Stimulated activated CD4-positive, alpha-beta T cell treated with anti-CD3 and anti-CD28 coated beads, TNF-alpha, amount 100 ng/mL, for 4 hours (primary cell): ENCODE data around the gene ROPN1B.

Experiments used
- DNase-seq, 3 experiments: peaks; one replicate each; pipeline ENCODE4 v3.0.0-alpha.2; 2020; ENCODE audit warnings: low read depth in 3 of 3

ROPN1B gene

GRCh38 chr3:126028096-126028495 is 59.1 kb downstream of the ROPN1B start:
- no peak for DNase-seq

DNA sequence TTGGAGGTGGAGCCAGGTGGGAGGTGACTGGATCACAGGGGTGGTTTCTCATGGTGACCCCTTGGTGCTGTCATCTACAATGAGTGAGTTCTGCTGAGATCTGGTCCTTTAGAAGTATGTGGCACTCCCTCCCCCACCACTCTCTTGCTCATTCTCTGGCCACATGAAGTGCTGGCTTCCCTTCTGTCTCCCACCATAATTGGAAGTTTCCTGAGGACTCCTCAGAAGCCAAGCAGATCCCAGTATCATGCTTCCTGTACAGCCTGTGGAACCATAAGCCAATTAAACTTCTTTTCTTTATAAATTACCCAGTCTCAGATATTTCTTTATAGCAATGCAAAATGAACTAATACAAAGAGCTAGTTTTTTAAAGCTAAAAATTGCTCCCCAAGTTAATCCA is 60.3 kb downstream of the ROPN1B start:
- DNase-seq: no peak

DNA sequence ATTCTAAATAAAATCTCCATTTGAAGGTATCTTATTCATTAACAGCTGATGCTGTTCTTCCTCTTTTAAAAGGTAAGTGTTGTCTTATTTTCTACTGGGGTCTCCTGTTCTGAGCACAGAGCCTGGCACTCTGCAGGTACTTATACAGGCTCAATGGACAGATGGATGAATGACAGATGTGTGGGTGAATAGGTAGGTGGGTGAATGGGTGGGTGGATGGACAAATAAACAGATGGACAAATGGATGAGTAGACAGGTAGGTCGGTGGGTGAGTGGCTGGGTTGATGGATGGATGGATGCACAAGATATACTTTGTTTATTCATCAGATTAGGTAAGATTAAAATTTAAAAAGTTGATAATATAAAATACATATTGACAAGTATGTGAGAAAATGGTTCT is 61.5 kb downstream of the ROPN1B start:
- no peak for DNase-seq

DNA sequence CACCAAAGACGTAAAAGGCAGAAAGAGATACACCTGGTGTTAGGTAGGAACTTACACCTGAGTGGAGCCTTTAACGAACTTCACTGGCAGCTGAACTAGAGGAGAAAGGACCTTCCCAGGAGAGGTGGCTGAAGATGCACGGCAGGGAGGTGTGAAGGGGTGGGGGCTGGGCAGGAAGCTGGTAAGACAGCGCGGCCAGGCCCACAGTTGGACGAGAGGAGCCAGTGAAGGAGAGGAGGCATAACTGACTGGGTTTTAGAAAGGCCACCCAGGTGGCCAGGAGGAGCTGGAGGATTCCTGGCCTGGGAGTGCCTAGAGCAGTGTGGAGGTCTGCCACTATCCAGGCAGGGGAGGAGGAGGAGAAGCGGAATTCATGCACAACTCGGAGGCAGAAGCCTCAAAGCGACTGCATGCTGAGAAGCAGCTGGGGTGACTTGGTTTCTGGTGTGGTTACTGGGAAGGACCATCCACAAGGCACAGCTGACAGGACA is 63.0 kb downstream of the ROPN1B start:
- DNase-seq: no peak
